HG02884 (cell line): ENCODE results near the gene TMEM129.
"Not testable (repeated sequence)": the region's sequence is repeated elsewhere in the genome, so short reads cannot be mapped to it uniquely, and the experiment has no call there.

Source experiments
- ATAC-seq: cut with Tn5 transposase; IDR thresholded peaks from one replicate; pipeline ENCODE4 v1.9.1; 2021; ENCODE audit warnings: mild to moderate bottlenecking, moderate library complexity; ENCODE audit not compliant: unreplicated experiment

The TMEM129 gene

DNA sequence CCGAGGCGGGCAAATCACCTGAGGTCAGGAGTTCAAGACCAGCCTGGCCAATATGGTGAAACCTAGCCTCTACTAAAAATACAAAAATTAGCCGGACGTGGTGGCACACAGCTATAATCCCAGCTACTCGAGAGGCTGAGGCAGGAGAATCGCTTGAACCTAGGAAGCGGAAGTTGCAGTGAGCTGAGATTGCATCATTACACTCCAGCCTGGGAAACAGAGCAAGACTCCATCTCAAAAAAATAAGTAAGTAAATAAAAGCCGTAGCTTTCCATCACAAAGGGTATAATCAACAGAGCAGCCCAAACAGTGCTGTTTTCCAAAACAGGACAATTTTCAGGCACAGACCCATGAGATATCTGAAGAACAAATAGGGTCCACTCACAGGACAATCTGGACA, 19.5 kb downstream of the TMEM129 start:
- not testable (repeated sequence) for ATAC-seq

DNA sequence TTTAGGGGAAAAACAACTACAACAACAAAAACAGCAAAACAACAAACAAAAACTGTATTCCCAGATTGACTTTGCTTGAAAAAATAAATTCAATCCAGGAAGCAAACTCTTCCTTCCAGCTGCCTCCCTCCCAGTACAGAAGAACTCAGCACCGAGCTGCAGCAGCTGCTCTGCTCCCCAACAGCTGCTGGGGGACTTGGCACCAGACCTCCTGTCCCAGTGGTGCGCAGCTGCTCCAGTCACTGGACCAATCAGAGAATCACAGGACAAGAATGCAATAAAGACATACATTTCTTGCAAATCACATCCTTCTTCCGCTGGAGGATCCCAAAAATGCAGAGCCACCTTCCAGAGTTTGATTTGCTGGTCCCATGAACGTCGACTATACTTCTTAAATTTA, 25.2 kb downstream of the TMEM129 start:
- no peak for ATAC-seq

DNA sequence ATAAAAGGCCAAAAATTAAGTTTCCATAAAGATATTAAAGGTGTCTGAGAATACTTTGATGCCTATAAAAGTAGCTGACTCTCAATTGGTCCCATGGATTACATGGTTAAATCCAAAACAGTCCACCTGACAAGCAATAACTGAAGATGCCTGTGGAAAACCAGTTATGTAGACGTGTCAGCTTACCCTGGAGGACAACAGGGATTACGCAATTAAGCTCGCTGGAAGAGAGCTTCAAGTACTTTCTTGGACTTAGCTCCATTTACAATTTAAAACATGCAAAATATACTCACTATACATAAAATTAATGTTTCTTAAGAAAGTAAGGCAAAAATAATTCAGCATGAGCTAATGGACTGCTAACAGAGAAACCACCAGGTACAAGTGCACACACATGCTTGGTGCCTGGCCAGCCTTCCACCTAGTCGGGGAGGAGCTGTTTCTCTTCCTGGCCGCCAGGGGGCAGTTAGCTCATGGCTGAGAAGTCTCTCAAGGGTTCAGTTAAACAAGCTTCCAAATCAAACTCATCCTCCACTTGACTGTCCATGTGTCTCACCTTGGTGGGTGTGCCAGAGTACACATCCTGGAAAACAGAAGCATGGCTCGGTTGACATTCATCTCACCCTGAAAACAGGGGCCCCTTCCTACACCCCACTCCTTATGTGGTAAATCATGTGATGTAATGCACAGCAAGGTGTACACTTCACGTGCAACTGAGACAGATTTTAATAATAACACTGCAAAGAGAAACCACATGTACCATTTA, 27.8 kb downstream of the TMEM129 start:
- ATAC-seq: no peak

DNA sequence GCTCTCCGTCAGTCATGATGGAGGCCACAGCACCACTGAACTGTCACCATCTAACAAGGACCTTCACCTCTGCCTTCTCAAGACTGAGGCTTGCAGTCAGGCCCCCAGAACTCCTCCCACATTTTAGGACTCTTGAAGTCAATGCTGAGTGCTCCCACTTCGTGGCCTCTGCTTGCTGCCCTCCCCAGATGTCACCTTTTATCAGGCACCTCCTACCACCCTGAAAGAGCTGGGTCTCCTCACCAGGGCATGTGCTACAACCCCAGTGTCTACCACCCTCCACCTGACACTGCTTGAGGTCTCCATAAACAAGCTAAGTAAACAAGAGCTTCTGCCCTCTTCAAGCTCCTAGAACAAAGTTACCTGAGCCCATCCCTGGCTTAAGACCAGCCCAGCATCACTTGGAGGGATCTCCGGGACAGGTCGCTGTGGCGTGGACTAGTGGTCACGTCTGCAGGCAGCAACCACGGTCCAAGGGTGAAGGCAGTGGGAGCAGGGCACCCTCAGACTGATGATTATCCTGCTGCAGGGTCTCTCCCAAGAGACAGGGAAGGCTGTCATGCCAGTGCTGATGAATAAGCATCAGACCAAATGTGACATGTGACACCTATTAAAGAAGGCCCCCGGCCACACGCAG, 29.3 kb downstream of the TMEM129 start:
- no peak for ATAC-seq

DNA sequence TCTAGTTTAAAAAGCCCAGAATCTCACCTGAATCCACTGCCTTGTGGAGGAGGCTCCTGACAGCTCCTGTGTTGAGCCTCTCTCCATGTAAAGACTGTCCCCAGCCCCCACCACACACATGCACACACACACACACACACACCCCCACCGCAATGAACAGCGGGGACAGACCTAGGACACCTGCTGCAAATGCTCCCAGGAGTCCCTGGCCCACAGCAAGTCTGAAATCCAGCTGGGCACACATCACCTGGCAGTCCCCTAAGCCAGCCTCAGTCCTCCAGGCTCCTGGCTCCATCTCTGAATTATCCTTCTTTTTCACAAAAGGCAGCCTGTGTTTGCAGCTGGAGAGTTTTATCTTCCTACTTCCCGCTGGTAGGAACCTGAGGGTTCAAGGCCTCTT, 30.4 kb downstream of the TMEM129 start:
- no peak for ATAC-seq

DNA sequence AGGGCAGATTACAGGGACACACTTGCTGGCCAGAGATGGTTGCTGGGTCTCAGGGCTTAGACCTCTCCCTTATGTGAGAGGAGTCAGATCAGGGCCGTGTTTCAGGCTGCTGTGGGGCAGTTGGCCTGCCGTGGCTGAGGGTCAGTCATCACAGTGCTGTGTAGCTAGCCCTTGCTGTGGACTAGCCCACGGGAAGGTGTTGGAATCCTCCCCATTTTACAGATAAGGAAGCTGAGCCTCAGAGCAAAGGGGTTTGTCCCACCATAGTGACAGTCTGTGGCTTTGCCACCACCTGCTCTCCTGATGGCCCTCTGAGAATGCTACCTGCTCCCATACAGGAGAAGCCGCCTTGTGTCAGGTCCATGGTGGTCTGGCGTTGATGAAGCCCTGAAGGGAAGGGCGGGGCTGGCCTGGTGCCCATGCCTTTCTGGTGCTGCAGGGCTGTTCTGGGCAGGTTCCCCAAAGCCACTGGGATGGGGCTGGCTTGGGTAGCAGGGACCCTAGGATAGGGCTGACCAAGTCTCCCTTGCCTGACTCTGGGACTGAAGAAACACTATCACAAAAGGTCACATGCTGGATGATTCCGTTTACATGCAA, 34.6 kb downstream of the TMEM129 start:
- ATAC-seq: no peak

DNA sequence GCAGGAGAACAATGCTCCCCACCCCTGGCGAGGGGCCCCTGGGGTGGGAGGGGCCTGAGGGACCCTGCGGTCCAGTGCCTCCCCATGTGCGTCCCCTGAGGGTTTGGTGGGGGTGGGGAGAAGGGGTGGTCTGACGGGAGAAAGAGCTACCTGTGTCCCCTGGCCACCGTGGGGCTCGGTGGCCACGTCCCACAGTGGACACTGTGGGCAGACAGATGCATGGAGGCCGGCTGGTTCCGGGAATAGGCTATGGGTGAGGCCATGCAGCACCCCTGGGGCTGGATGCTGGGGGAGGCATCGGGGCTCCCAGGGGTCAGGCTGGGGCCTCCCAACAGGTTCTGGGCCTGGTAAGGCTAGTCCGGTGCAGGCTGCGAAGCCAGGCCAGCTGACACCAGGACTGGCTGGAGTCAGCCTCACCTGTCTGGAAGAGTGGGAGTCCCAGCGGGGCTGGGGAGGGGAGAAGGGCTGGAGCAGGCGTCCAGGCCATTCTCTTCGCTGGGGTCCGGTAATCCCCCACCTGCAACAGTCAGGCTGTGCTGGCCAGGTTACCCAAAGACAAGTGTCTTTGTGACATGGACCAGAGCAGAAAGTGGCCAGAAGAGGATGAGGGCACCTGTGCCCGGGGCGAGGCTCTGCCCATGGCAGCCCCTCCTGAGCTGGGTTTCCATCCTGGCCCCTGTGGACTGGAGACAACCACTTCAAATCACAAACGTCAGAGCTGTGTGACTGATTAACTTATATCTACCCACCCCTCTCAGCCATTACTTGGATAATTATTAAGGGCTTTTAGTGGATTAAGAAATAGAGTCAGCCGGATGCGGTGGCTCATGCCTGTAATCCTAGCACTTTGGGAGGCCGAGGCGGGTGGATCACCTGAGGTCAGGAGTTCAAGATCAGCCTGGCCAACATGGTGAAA, 35.6 kb downstream of the TMEM129 start:
- no peak for ATAC-seq

DNA sequence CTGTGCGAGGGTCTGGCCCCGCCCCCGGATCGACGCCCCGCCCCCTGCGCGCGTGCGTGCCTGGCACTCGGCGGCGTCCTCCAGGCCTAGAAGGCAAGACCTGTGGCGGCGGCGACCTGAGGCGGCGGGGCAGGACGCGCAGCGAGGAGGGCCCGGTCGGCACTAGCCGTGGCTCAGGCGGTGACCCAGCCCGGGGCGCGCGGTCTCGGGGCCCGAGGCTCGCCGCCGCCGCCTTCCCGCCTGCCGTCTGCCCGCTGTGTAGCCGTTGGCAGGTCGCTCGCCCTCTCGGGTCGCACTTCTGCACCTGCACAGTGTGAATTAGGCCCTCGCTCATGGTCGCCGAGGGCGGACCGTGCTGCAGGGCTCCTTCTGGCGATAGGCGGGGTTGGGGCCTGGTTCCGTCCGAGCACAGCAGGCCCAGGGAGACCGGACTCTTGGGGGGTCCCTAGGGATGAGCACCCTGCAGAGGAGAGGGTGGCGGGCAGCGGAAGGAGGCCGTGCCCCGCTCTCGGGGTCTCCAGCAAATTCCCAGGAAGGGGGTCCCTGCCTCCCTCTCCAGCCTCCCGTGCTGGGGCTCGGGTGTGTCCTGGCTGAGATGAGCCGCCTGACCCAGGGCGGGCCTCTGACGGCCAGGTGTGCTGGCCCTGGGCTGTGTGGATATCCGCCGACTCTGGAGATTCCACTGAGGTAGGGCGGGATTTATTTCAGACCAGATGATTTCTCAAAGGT, 36.5 kb downstream of the TMEM129 start:
- ATAC-seq: peak; percentile 22

DNA sequence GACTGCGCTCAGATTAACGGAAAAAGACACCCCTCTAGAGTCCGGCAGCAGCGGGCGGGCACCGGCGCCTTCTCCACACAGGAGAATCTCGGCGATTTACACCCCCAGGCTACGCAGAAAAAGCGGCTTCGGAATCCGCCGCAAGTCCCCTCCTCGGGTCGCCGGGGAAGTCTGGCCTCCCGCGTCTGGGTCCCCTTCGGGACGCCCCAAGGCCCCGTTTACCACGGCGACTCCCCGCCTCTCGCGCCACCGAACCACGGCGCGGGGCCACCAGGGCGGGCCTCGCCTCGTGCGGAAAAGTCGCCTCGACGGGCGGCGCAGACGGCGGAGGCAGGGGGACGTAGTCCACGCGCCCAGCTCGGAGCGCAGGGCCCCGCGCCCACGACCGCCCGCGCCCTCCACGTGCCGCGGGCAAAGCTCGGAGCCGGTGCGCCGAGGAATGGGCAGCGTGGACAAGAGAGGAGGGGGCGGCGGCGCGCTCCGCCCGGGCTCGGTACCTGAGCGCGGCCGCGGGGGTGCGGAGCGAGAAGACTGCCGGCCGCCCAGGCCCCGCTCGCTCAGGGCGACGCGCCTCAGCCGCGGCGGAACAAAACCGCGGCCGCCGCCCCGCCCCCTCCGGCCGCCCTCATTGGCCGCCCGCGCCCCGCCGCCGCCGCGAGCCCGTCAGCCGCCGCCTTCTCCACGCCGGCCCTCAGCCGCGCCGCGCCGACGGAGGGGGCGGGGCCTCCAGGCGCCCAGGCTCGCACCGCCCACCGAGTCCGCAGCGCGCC, 37.2 kb downstream of the TMEM129 start, which contains the start of gene FAM53A:
Gene FAM53A (minus strand): TSS at position 578 of the 770 bp plus-strand sequence. CDS start 15,572 bp downstream, outside the sequence.
- ATAC-seq: peak; percentile 72

DNA sequence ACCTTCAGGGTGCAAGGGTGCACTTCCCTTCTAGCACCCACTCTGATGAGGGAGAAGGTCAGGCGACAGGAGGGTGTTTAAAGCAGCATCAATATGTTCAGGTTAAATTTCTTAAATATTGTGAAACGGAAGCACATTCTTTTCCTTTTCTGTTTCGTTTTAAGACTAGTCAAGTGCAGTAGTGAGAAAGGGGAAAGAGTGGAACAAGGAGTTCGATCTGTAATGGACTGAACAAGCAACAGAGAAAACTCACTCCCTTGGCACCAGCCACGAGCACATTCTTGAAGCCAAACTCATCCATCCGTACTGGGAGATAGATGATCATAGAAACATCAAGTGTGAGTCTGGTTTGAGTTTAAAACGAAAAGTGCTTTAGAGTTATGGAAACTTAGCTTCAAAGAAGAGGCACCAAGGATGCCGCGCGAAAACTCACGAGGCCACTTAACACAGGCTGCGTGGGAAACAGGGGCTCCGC, 37.8 kb downstream of the TMEM129 start:
- no peak for ATAC-seq

DNA sequence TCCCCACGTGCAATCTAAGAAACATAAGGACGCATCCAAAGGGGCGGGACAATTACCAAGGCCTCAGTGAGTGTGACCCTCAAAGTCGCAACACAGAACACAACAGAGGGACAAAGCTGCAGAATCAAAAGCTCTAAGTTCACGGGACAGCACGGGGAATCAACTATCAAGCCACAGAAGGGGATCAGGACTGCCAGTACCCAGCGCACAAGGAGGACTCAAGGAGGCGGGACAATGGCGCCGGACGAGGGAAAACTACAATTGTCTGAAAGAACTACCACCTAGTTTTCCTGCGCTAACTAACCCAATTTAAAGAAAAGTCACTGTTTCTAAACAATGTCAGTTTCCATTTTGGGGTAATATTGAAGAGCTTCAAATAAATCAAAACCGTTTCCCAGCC, 38.3 kb downstream of the TMEM129 start:
- no peak for ATAC-seq

DNA sequence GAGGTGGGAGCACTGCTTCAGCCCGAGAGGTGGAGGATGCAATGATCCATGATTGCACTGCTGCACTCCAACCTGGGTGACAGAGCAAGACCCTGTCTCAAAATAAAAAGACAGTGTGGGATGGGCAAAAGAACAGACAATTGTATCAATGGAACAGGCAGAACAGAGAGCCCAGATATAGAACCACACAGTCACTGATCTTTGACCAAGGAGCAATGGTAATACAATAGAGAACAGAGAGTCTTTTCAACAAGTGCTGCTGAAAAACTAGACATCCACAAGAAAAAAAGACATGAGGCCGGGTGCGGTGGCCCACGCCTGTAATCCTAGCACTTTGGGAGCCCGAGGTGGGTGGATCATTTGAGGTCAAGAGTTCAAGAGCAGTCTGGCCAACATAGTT, 42.9 kb downstream of the TMEM129 start:
- no peak for ATAC-seq

DNA sequence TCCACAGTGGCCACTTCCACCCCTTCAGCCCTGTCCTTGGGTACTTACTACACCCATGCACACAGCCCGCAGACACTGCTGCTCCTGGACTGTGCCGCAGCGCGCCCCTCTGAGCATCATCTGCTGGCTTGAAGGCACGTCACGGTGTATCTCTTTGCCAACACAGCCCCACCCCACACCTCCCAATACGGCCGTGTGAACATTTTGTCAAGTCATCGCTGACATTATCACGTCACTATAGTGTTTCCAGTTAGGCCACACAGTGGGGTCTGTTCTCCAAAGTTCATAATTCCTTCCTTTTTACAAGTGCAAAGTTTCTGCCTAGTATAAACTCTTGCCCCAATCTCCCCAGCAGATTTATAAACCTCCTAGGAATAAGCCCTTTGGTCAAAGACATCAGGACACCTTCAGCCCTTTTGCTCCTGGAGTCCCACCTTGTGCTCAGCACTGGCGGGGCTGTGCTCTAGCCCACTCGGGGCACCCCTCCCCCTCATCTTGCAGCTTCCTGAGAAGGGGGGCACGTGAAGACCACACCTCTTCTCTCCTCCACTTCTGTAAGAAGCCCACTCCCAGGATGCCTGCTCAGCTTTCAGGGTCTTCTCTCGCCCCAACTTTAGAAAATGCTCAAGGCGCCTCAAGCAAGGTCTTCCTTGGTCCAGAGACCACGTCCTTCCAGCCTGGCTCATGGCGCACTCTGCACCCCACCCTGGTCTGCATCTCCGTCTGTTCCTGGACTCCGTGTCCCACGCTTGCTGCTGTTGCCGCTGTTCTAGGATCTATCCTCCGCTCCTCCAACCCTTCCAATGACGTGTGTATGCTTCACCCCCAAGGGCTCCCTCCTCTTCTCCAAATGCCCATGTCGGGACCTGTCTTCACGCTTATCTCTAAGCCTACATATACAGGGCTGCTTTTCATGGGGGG, 44.3 kb downstream of the TMEM129 start:
- ATAC-seq: no peak

DNA sequence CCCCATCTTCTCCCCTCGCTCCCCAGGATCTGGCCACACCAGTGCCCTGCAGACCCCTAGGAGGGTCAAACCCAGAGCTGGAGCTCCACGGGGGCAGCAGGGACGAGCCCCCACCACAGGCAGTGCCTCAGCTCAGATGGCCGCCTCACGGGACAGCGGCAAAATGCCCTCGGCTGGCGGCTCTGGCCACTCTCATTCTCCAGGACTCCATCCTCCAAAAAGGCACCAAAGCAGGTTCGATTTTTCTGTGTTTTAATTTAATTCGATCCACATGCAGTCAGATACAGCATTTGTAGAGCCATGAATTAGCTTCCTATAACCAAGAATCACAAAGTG, 45.4 kb downstream of the TMEM129 start:
- ATAC-seq: no peak

DNA sequence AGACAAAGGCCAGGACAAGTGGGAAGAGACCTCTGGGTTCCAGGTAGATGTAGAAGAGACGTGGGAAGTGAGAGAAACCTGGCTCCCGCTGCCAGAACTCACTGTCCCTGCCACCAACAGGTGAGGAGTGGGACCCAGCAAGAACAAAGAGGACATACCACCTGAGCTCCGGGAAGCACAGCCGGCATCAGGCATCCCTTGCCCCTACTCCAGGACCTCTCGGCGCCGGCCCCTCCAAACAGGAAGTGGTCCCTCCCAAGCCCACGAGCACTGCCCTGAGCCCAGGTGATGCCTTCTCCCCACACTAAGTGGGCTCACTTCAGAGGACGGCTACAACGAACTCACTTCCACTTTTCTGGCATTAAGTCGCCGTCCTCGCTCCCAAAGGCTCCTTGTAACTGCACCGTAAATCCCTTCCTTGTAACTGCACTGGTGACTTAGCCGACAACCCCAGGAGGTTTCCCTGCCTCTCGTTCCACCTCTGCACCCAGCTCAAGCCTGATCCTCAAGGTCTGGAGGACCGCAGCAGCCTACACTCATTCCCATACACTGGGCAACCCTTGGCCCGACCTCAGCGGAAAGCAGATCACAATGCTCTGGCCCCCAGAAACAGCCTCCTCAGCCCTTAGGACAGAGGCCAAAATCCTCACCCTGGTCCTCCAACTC, 45.9 kb downstream of the TMEM129 start:
- ATAC-seq: no peak

DNA sequence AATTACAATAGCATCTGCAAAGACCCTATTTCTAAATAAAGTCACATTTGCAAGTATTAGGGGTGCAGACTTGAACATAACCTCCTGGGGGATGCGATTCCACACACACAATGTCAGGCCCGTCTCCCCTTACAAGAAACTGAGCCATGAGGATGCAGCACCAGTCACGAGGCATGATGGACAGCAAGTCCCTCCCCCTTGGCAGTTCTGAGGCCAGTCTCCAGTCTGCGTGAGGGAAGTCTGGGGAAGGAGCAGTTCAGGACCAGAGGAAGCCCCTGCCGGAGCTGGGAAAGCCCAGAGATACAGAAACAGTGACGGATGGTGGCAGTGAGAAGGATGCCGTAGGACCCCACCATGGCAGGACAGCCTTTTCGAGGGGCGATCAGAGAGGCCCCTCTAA, 46.4 kb downstream of the TMEM129 start:
- no peak for ATAC-seq

DNA sequence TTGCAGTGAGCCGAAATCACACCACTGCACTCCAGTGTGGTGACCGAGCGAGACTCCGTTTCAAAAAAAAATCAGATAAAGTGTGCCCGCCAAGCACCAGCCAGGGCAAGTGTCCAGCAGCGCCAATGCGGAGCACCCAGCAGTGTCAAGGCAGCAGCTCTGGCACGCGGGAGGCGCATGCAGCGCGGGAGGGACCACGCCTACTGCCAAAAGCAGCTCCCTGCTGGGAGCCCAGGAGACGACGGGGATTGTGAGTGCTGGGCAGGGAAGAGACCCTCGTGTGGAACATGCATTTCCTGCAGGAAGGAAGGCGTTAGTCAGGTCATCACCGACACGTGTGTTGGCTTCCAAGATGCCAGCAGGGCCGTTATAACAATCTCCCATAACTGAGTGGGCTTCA, 47.5 kb downstream of the TMEM129 start:
- no peak for ATAC-seq

DNA sequence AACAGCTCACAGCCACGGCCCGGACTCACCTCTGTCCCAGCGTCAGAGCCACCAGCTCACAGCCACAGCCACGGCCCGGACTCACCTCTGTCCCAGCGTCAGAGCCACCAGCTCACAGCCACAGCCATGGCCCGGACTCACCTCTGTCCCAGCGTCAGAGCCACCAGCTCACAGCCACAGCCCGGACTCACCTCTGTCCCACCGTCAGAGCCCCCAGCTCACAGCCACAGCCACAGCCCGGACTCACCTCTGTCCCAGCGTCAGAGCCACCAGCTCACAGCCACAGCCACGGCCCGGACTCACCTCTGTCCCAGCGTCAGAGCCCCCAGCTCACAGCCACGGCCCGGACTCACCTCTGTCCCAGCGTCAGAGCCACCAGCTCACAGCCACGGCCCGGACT, 50.1 kb downstream of the TMEM129 start:
- not testable (repeated sequence) for ATAC-seq
